ENCODE results near the gene MAP2. TPM values are rescaled to one million over a fixed set of nuclear protein-coding genes. Genes with fewer than 3 reads are reported as not detected.

Gene MAP2
- total RNA-seq, 4 donors from 2014 or later: 7.4 to 124 (median 59.9) TPM

- no peak overlapping the region for H3K27ac ChIP-seq
- no peak overlapping the region for H3K4me3 ChIP-seq
- peaks cover 0 to 18% (median 0%) of the 10 kb centered on the region in 3 donors for H3K4me1 ChIP-seq
- H3K27me3 ChIP-seq: no peaks in the 10 kb centered on the region
- TF ChIP-seq POLR2AphosphoS5 (IDR thresholded peaks at IDR 0.05): no peak
- no peak for TF ChIP-seq EP300 (IDR thresholded peaks at IDR 0.05)
- no peak for TF ChIP-seq POLR2A (IDR thresholded peaks at IDR 0.05)
- no peak for TF ChIP-seq CTCF (IDR thresholded peaks at IDR 0.05)
- H3K9me3 ChIP-seq: peaks cover 0 to 26% (median 0%) of the 10 kb centered on the region in 3 donors
- no peak for ATAC-seq
- H3K36me3 ChIP-seq: no peaks in the 10 kb centered on the region
Observed at GRCh38 chr2:209499069-209499468, 75.2 kb downstream of the MAP2 start.

GRCh38 chr2:209501579-209501978, 77.7 kb downstream of the MAP2 start:
- Histone ChIP-seq H3K4me1 (peaks cover 0 to 3% (median 0%) of the 10 kb centered on the region in 3 donors), H3K4me3 (no peak overlapping the region), H3K27me3 (no peaks in the 10 kb centered on the region), H3K9me3 (peaks cover 0 to 25% (median 0%) of the 10 kb centered on the region in 3 donors), H3K36me3 (no peaks in the 10 kb centered on the region), H3K27ac (no peak overlapping the region)
- TF ChIP-seq POLR2A (IDR thresholded peaks at IDR 0.05): no peak
- ATAC-seq: no peak
- WGBS, 2 donors (ENCODE audit: low coverage in 1 of 2): 73 to 87% methylated on average over 2 of the region's 2 CpGs

- no peaks in the 10 kb centered on the region for H3K4me1 ChIP-seq
- WGBS, 2 donors (ENCODE audit: low coverage in 1 of 2): 68% methylated on average over 2 of the region's 2 CpGs
- no peak overlapping the region for H3K27ac ChIP-seq
- no peaks in the 10 kb centered on the region for H3K36me3 ChIP-seq
- no peaks in the 10 kb centered on the region for H3K27me3 ChIP-seq
- no peaks in the 10 kb centered on the region for H3K9me3 ChIP-seq
- no peak for ATAC-seq
- TF ChIP-seq EP300 (IDR thresholded peaks at IDR 0.05): no peak
- TF ChIP-seq POLR2A (IDR thresholded peaks at IDR 0.05): no peak
- TF ChIP-seq POLR2AphosphoS5 (IDR thresholded peaks at IDR 0.05): no peak
- TF ChIP-seq CTCF (IDR thresholded peaks at IDR 0.05): no peak
- no peak overlapping the region for H3K4me3 ChIP-seq
Observed at GRCh38 chr2:209505410-209505809, 81.6 kb downstream of the MAP2 start.

GRCh38 chr2:209508255-209508654, 84.4 kb downstream of the MAP2 start:
- TF ChIP-seq POLR2AphosphoS5 (IDR thresholded peaks at IDR 0.05) (no peak), CTCF (IDR thresholded peaks at IDR 0.05) (no peak), POLR2A (IDR thresholded peaks at IDR 0.05) (no peak), EP300 (IDR thresholded peaks at IDR 0.05) (no peak)
- no peak overlapping the region for H3K4me3 ChIP-seq
- ATAC-seq: no peak

GRCh38 chr2:209511637-209512036, 87.8 kb downstream of the MAP2 start:
- Histone ChIP-seq H3K27ac (no peak overlapping the region), H3K4me1 (no peaks in the 10 kb centered on the region), H3K36me3 (no peaks in the 10 kb centered on the region), H3K9me3 (no peaks in the 10 kb centered on the region), H3K27me3 (no peaks in the 10 kb centered on the region), H3K4me3 (no peak overlapping the region)
- TF ChIP-seq POLR2A (IDR thresholded peaks at IDR 0.05): no peak
- TF ChIP-seq EP300 (IDR thresholded peaks at IDR 0.05): no peak
- ATAC-seq: no peak
- 73% methylated on average over 2 of the region's 2 CpGs; no CpG with 5 or more reads in 1 of the 2 donors for WGBS, 2 donors (ENCODE audit: low coverage in 1 of 2)

More at GRCh38 chr2:209508255-209508654, 84.4 kb downstream of the MAP2 start:
- Histone ChIP-seq H3K27ac (no peak overlapping the region), H3K9me3 (no peaks in the 10 kb centered on the region), H3K36me3 (no peaks in the 10 kb centered on the region), H3K27me3 (no peaks in the 10 kb centered on the region), H3K4me1 (no peaks in the 10 kb centered on the region)

- no peak overlapping the region for H3K4me3 ChIP-seq
- WGBS, 2 donors (ENCODE audit: low coverage in 1 of 2): 80 to 91% methylated on average over 2 of the region's 2 CpGs
- no peaks in the 10 kb centered on the region for H3K4me1 ChIP-seq
- ATAC-seq: no peak
- no peaks in the 10 kb centered on the region for H3K9me3 ChIP-seq
- TF ChIP-seq CTCF (IDR thresholded peaks at IDR 0.05): no peak
- no peak for TF ChIP-seq POLR2A (IDR thresholded peaks at IDR 0.05)
- TF ChIP-seq POLR2AphosphoS5 (IDR thresholded peaks at IDR 0.05): no peak
- TF ChIP-seq EP300 (IDR thresholded peaks at IDR 0.05): no peak
- no peaks in the 10 kb centered on the region for H3K36me3 ChIP-seq
- H3K27me3 ChIP-seq: no peaks in the 10 kb centered on the region
- no peak overlapping the region for H3K27ac ChIP-seq
Observed at GRCh38 chr2:209512971-209513370, 89.1 kb downstream of the MAP2 start.
